Measurements from ENCODE around the gene GOLGA6L24. TPM values are rescaled to one million over a fixed set of nuclear protein-coding genes. Genes with fewer than 3 reads are reported as not detected.
"Not testable (repeated sequence)": the region's sequence is repeated elsewhere in the genome, so short reads cannot be mapped to it uniquely, and the experiment has no call there.

The GOLGA6L24 gene
- total RNA-seq, 4 donors from 2014 or later, result not detected

GRCh38 chr15:28316958-28317357 lies 40.9 kb downstream of the GOLGA6L24 start:
- H3K4me3 ChIP-seq; H3K27me3 ChIP-seq; DNase-seq (ENCODE audit: extremely low spot score); H3K27ac ChIP-seq (replicated peaks in 1 of 4); H3K9me3 ChIP-seq; intact Hi-C loops (cut with DNase I): not testable (repeated sequence)
- Histone ChIP-seq H3K36me3 (peaks cover 0 to 28% (median 13%) of the 10 kb centered on the region in 4 donors), H3K4me1 (peaks cover 0 to 10% (median 6%) of the 10 kb centered on the region in 4 donors)
- 98% methylated on average over 7 of the region's 7 CpGs for WGBS

GRCh38 chr15:28310454-28310853 lies 47.4 kb downstream of the GOLGA6L24 start:
- H3K27me3 ChIP-seq; H3K9me3 ChIP-seq; intact Hi-C loops (cut with DNase I); H3K4me1 ChIP-seq; H3K4me3 ChIP-seq; DNase-seq (ENCODE audit: extremely low spot score); H3K27ac ChIP-seq (replicated peaks in 1 of 4): not testable (repeated sequence)
- 87% methylated on average over 11 of the region's 11 CpGs for WGBS
- H3K36me3 ChIP-seq, result peaks cover 0 to 21% (median 8%) of the 10 kb centered on the region in 4 donors

GRCh38 chr15:28308718-28309117 lies 49.2 kb downstream of the GOLGA6L24 start:
- H3K4me3 ChIP-seq; H3K4me1 ChIP-seq; DNase-seq (ENCODE audit: extremely low spot score); H3K36me3 ChIP-seq; H3K27ac ChIP-seq (replicated peaks in 1 of 4); intact Hi-C loops (cut with DNase I); H3K27me3 ChIP-seq; H3K9me3 ChIP-seq: not testable (repeated sequence)
- WGBS, result 98% methylated on average over 5 of the region's 5 CpGs

Small RNA genes lying within 50 kb of the gene (small RNA-seq; reads per million reads assigned to genes)
- gene AC091304.5 (0 reads per million in 3 donors), gene RN7SL238P (0 reads per million in 3 donors)

Other genes with a start within 250 kb of the GOLGA6L24 start
- 10 to 100 TPM; 57.0 to 96.3 (median 66.0) TPM for gene HERC2, start 35.9 kb downstream of the GOLGA6L24 start, total RNA-seq
- gene GOLGA8F, start 20.6 kb upstream of the GOLGA6L24 start, total RNA-seq, result under 1 TPM in 2 of 4 donors, not detected in 2; under 0.01 to 0.23 TPM
- under 1 TPM in 3 of 4 donors, not detected in 1; 0.17 to 0.23 (median 0.19) TPM for gene GOLGA8G, start 174.9 kb upstream of the GOLGA6L24 start, total RNA-seq
- not detected for gene GOLGA6L25, start 195.5 kb upstream of the GOLGA6L24 start, total RNA-seq

Measured in esophagus muscularis mucosa (tissue), 4 donors.